22Rv1 (cell line): ENCODE data around the gene ZNF662.

Source experiments
- CTCF ChIP-seq: fragments of 450-650 bp; IDR thresholded peaks from 2 replicates; pipeline ENCODE4 v1.5.1; 2017; ENCODE audit warnings: mild to moderate bottlenecking
- ZFX ChIP-seq: fragments of 450-650 bp; IDR thresholded peaks from 2 replicates; pipeline ENCODE4 v1.6.1; 2017; ENCODE audit warnings: antibody characterized with exemption, borderline replicate concordance

- TF ChIP-seq CTCF (no peak), ZFX (no peak)
These were observed 58.3 kb downstream of the ZNF662 start for GRCh38 chr3:42964266-42964665.
